ENCODE results near the gene PRDX2. TPM values are rescaled to one million over a fixed set of nuclear protein-coding genes. Genes with fewer than 3 reads are reported as not detected.

PRDX2 gene
- total RNA-seq, 2 experiments from 2014 or later = 357 to 399 TPM

GRCh38 chr19:12772323-12772722, 29.3 kb downstream of the PRDX2 start:
- Histone ChIP-seq H3K79me2 (ENCODE audit: insufficient read depth, low read depth, low read length) (no peaks in the 10 kb centered on the region), H3K4me3 (ENCODE audit: low read depth, low read length, poor library complexity, severe bottlenecking) (no peak overlapping the region), H3K4me2 (ENCODE audit: low read length) (no peak overlapping the region), H2AFZ (ENCODE audit: low read length) (no peak overlapping the region), H3K27ac (ENCODE audit: low read depth, low read length, poor library complexity, severe bottlenecking) (no peak overlapping the region), H3K9me3 (ENCODE audit: low read length) (no peaks in the 10 kb centered on the region), H4K20me1 (ENCODE audit: insufficient read depth, low read length) (no peaks in the 10 kb centered on the region), H3K36me3 (ENCODE audit: insufficient read depth, low read length) (no peaks in the 10 kb centered on the region), H3K4me1 (ENCODE audit: insufficient read depth, low read length, poor library complexity, severe bottlenecking) (peaks cover 12% of the 10 kb centered on the region), H3K9me2 (ENCODE audit: insufficient read depth, low read length) (no peaks in the 10 kb centered on the region)
- no peak for DNase-seq (ENCODE audit: low spot score)
- BruUV-seq (replicated peaks) = no TSS peak
- intact Hi-C loops (cut with micrococcal nuclease; ENCODE audit: unreplicated experiment) = no loop called here
- CTCF ChIA-PET (ENCODE audit: unreplicated experiment) = interaction anchor here (0.9 kb wide), 1 partner anchor 19 kb away, joined by 3 read pairs; the partner anchor contains the start of gene JUNB
- POLR2A ChIA-PET = no interaction called here
- TF ChIP-seq, protein P1, sequence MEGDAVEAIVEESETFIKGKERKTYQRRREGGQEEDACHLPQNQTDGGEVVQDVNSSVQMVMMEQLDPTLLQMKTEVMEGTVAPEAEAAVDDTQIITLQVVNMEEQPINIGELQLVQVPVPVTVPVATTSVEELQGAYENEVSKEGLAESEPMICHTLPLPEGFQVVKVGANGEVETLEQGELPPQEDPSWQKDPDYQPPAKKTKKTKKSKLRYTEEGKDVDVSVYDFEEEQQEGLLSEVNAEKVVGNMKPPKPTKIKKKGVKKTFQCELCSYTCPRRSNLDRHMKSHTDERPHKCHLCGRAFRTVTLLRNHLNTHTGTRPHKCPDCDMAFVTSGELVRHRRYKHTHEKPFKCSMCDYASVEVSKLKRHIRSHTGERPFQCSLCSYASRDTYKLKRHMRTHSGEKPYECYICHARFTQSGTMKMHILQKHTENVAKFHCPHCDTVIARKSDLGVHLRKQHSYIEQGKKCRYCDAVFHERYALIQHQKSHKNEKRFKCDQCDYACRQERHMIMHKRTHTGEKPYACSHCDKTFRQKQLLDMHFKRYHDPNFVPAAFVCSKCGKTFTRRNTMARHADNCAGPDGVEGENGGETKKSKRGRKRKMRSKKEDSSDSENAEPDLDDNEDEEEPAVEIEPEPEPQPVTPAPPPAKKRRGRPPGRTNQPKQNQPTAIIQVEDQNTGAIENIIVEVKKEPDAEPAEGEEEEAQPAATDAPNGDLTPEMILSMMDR (conservative IDR thresholded peaks at IDR 0.05; ENCODE audit: low read length) = no peak
- no peak for TF ChIP-seq EZH2phosphoT487 (IDR thresholded peaks at IDR 0.05; ENCODE audit: borderline replicate concordance, low read depth, low read length)

DNA sequence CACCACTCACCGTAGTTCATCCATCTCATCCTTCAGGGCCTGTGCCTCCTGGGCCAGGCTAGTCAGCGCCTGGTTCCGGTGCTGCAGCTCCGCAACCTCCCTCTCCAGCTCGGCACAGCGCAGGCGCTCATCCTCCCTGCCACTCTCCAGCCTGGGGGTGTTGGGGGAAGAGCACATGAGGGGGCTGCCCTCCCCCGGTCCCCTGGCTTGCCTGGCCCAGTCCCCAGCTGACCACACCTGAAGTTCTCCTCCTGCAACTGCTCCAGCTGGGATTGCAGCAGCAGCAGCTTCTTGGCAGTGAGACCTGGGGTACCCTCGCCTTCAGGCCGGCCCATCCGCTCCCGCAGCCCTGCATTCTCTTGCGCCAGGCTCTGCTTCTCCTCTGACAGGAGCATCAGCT, 30.7 kb downstream of the PRDX2 start:
- no peak for DNase-seq (ENCODE audit: low spot score)
- no peak overlapping the region for H3K4me3 ChIP-seq (ENCODE audit: low read depth, low read length, poor library complexity, severe bottlenecking)
- H3K9me2 ChIP-seq (ENCODE audit: insufficient read depth, low read length) = no peaks in the 10 kb centered on the region
- POLR2A ChIA-PET = no interaction called here
- H3K79me2 ChIP-seq (ENCODE audit: insufficient read depth, low read depth, low read length) = no peaks in the 10 kb centered on the region
- H3K9me3 ChIP-seq (ENCODE audit: low read length) = no peaks in the 10 kb centered on the region
- H3K27ac ChIP-seq (ENCODE audit: low read depth, low read length, poor library complexity, severe bottlenecking) = no peak overlapping the region
- intact Hi-C loops (cut with micrococcal nuclease; ENCODE audit: unreplicated experiment) = no loop called here
- H3K4me2 ChIP-seq (ENCODE audit: low read length) = no peak overlapping the region
- no peaks in the 10 kb centered on the region for H4K20me1 ChIP-seq (ENCODE audit: insufficient read depth, low read length)
- peaks cover 9% of the 10 kb centered on the region for H3K4me1 ChIP-seq (ENCODE audit: insufficient read depth, low read length, poor library complexity, severe bottlenecking)
- no TSS peak for BruUV-seq (replicated peaks)
- CTCF ChIA-PET (ENCODE audit: unreplicated experiment) = no interaction called here
- no peak overlapping the region for H2AFZ ChIP-seq (ENCODE audit: low read length)
- TF ChIP-seq, protein P1 (conservative IDR thresholded peaks at IDR 0.05; ENCODE audit: low read length) = no peak
- TF ChIP-seq EZH2phosphoT487 (IDR thresholded peaks at IDR 0.05; ENCODE audit: borderline replicate concordance, low read depth, low read length) = no peak
- H3K36me3 ChIP-seq (ENCODE audit: insufficient read depth, low read length) = no peaks in the 10 kb centered on the region

- no peaks in the 10 kb centered on the region for H3K79me2 ChIP-seq (ENCODE audit: insufficient read depth, low read depth, low read length)
- no peaks in the 10 kb centered on the region for H3K9me3 ChIP-seq (ENCODE audit: low read length)
- no peaks in the 10 kb centered on the region for H3K9me2 ChIP-seq (ENCODE audit: insufficient read depth, low read length)
- ChIA-PET POLR2A (no interaction called here), CTCF (ENCODE audit: unreplicated experiment) (no interaction called here)
- H3K4me3 ChIP-seq (ENCODE audit: low read depth, low read length, poor library complexity, severe bottlenecking) = no peak overlapping the region
- H4K20me1 ChIP-seq (ENCODE audit: insufficient read depth, low read length) = no peaks in the 10 kb centered on the region
- no TSS peak for BruUV-seq (replicated peaks)
- TF ChIP-seq, protein P1 (conservative IDR thresholded peaks at IDR 0.05; ENCODE audit: low read length) = no peak
- TF ChIP-seq EZH2phosphoT487 (IDR thresholded peaks at IDR 0.05; ENCODE audit: borderline replicate concordance, low read depth, low read length) = no peak
- no peak overlapping the region for H3K4me2 ChIP-seq (ENCODE audit: low read length)
- H3K27ac ChIP-seq (ENCODE audit: low read depth, low read length, poor library complexity, severe bottlenecking) = no peak overlapping the region
- no peak overlapping the region for H2AFZ ChIP-seq (ENCODE audit: low read length)
- intact Hi-C loops (cut with micrococcal nuclease; ENCODE audit: unreplicated experiment) = no loop called here
- no peaks in the 10 kb centered on the region for H3K36me3 ChIP-seq (ENCODE audit: insufficient read depth, low read length)
- H3K4me1 ChIP-seq (ENCODE audit: insufficient read depth, low read length, poor library complexity, severe bottlenecking) = peaks cover 5% of the 10 kb centered on the region
- DNase-seq (ENCODE audit: low spot score) = no peak
Observed at GRCh38 chr19:12769689-12770088, 31.9 kb downstream of the PRDX2 start.
